HG02678 (cell line): ENCODE measurements around the gene MS4A6A.
"Not testable (repeated sequence)": the region's sequence is repeated elsewhere in the genome, so short reads cannot be mapped to it uniquely, and the experiment has no call there.

ENCODE experiments used
- ATAC-seq: cut with Tn5 transposase; IDR thresholded peaks from one replicate; pipeline ENCODE4 v1.9.1; 2021; ENCODE audit warnings: mild to moderate bottlenecking, moderate library complexity; ENCODE audit not compliant: unreplicated experiment

The MS4A6A gene

GRCh38 chr11:60130496-60130895, 52.4 kb downstream of the MS4A6A start:
- ATAC-seq, result no peak

GRCh38 chr11:60129853-60130252, 53.0 kb downstream of the MS4A6A start:
- ATAC-seq, result no peak

- not testable (repeated sequence) for ATAC-seq
These were observed 54.0 kb downstream of the MS4A6A start for GRCh38 chr11:60128866-60129265.

GRCh38 chr11:60128376-60128775, 54.5 kb downstream of the MS4A6A start:
- no peak for ATAC-seq

DNA sequence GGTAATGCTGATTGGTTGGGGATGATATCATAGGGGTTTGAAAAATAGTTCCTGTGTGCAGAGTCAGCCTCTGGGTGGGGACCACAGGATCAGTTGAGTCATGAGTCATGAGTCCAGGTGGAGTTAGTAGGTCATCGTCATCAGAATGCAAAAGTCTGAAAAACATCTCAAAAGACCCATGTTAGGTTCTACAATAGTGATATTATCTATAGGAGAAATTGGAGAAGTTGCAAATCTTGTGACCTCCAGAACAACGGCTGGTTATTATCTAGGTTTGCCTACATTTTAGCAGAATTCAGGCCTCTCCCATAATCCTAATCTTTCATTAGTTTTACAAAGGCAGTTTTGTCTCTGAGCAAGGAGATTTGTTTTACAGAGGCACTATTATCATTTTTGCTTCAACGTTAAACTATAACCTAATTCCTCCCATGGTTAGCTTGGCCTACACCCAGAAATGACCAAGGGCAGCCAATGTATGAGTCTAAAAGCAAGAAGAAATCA, 55.5 kb downstream of the MS4A6A start:
- ATAC-seq, result no peak

DNA sequence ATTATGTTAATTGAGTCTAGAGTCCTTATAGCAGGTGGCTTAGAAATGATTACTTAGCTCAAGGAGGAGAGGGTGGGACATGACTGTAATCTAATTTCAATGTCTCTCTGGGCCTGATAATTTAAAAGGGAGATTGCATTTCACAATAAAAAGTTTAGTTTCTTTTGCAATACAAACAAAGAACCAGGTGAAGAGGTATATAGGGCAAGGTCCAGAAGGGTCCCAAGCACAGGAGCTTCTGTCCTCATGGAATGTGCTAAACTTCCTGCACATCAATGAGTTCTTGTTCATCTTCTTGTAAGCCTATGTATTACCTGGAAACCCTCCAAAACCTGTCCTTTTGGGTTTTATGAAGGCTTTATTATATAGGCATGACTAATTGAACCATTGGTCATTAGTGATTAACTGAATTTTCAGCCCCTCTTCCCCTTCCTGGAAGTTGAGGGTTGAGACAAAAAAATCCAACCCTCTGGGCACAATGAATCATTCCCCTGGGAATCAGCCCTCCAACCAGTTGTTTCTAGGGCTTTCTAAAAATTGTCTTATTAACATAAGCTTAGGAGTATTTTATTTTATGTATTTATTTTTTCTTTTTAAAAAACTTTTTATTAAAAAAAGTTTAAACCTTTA, 56.8 kb downstream of the MS4A6A start:
- no peak for ATAC-seq

DNA sequence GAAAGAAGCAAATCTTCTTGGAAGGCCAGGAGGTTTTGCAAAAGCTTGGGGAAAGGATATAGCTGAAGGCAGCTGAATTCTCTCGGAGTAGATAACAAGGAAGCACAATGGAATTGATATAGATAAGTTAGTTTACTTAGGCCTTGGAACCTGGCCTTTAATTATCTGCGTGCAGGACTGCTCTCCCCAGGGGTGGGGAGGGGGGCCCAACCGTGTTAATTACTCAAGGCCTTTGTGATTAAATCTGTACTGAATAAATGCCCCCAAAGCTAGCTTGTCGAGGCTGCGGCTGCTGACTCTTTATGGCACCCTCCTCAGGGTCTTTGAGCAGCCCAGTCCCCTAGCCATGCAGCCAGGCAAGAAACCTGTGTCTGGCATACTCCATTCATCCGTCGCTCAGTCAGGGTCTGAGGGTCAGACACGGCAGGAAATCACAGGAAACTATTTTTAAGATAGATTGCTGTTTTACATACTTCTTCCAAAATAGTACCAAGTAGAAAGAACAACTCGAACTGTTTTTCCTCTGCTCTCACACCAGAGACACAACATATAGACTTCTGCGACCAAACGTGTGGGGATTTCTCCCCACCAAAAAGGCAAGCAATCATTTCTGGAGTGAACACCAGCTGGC, 58.0 kb downstream of the MS4A6A start:
- ATAC-seq, result no peak
